Hindlimb muscle (tissue), 1 donor: ENCODE measurements around the gene POM121. TPM values are rescaled to one million over a fixed set of nuclear protein-coding genes. Genes with fewer than 3 reads are reported as not detected.
"Not testable (repeated sequence)": the region's sequence is repeated elsewhere in the genome, so short reads cannot be mapped to it uniquely, and the experiment has no call there.

Experiments used
- DNase-seq: peaks from one replicate; pipeline ENCODE4 v3.0.0-alpha.2; 2013
- polyA plus RNA-seq: library from polyadenylated mRNA; unstranded; fragments of 120-200 nt; gene quantifications from one replicate; pipeline ENCODE4 v1.2.1, GENCODE V29; 2013; ENCODE audit not compliant: insufficient read length

The POM121 gene
- polyA plus RNA-seq, 1 donor, result 36.9 TPM

DNA sequence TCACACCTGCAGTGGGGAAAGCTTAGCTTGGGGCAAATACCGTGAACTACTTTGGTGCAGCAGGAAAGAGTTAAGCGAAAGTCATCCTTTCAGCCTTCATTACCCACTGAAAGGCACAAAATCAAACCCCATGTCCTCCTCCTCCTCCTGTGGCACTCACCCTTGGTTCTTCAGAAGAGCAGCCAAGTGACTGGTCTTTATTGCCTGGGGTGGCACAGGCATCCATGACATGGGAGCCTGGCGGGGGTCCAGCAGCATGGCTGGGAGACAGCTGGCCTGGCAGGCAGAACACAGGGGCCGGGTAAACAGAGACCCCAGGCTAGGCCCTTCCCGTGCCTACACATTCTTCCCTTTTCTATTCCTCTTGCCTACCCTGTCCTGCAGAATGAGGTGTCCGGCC lies 24.8 kb downstream of the POM121 start:
- DNase-seq, result peak; percentile 22

DNA sequence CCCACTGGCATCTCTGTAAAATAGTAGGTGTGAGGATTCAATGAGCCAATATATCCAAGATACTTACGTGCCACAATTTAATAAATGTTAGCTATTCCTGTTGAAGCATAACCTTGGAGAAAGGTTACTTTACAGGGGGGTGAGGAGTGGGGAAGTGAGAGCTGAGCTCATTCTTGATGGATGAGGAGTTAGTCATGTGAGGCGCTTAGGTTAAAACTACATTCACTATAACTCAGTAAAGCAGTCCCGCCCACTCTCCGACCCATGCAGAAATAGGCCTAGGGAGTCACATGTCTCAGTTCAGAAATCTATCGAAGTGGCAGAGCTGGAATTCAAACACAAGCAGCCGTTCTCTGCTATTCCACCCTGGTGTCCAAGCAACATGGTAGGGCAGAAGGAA lies 25.5 kb downstream of the POM121 start:
- not testable (repeated sequence) for DNase-seq

DNA sequence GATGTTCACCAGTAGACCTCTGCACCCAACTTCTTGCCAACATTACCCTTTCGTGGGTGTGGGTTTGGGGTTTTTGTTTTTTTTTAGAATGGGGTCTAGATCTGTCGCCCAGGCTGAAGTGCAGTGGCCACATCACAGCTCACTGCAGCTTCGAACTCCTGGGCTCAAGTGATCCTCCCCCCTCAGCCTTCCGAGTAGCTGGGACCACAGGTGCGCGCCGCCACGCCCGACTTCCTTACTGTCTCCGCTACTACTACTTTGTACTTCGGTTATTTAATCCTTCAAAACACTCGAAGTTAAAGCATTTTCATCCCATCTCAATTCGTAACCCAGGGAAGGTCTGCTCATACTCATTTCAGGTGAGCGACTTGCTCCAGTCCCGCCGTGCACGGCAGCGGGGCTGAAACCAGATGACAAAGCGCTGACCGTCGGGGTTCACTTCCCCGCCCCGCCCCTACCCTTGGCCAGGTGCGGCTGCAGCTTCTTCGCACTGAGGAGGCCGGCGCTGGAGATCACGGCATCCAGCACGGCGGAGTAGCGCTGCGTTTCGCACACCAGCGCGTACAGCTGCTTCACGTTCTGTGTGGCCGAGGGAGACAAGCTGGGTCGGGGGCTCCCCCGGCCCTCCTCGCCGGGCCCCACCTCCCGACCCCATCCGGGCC lies 29.1 kb downstream of the POM121 start:
- not testable (repeated sequence) for DNase-seq

DNA sequence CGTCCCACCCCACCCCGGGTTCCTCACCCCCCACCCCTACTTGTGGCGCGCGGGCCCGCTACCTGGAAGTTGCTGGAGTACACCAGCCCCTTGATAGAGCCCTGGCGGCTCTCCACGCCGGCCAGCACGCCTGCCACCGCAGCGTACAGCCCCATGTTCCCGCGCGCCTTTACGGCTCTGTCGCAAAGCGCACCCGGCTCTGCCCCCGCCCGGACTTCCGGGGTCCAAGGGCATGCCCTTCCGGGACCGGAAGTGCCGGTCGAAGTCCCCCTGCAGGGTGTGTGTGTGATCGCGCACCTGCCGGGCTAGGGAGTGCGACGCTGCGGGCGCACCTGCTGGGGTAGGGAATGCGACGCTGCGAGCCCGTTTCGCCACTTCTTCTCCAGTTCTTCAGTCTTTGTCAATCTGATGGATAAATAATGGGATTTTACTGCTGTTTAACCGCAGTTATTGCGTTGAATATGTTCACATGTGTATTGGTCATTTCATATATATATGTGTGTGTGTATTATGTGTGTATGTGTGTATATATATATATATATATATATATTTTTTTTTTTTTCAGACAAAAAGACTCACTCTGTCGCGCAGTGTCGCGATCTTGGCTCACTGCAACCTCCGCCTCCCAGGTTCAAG lies 29.8 kb downstream of the POM121 start:
- not testable (repeated sequence) for DNase-seq

DNA sequence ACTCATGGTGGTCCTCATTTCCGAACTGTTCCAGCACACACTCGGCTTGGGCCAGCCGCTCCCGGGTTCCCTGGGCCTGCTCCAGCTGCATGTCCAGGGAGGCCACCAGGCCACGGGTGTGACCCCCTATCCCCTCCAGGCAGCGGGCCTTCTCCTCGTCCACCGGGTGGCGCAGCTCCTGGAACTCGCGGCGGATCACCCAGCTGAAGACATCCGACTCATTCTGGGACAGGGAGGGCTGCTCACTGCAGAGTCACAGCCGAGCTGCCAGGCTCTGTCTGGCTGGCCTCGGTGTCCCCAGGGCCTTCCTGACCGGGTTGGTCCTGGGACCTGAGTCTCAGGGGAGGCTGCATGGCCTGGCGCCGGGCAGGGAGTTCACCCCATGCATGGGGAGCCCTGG lies 35.1 kb downstream of the POM121 start:
- not testable (repeated sequence) for DNase-seq

DNA sequence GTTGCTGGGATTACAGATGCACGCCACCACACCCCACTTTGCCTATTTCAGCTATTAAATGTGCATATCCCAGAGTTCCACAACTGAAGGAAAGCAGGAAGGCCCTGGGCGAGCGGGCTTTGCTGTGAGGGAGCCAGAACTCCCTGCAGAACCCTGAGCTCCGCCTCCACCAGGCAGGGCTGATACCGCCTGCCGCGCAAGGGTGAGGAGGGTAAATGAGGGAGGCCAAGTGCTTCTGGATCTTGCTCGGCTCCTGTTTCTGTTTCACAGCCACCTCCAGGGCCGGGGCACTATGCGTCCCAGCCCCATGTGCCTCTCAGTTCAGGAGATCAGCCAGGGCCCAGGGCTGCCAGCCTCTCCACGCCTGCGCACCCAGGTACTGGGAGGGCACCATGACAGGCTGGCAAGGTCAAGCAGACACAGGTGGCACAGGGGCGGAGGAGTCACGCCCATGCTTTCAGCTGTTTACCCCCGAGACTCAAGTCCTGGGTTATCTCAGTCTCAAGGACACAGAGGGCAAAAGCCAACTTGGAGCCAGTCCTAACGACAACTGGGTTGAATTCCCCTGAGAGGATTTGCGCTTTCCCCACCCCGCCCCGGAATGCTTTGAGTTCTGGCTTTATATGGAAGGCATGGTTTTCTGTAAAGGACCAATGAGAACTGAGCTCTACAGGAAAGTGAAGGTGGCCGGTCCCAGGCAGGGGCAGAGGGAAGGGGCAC lies 35.9 kb downstream of the POM121 start:
- DNase-seq, result not testable (repeated sequence)

DNA sequence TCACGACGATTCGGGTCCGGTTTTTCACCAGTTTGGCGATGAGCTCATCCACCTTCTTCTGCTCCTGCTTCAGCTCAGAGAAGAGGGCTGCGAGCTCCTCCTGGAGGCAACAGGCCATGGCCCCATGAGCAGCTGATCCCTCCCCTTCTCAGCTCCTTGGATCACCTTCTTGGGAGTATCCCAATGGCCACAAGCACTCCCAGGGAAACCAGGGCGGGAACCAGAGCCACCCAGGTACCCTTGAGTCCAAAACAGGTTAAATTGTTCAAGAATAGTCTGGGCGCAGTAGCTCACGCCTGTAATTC lies 36.4 kb downstream of the POM121 start:
- DNase-seq, result not testable (repeated sequence)

DNA sequence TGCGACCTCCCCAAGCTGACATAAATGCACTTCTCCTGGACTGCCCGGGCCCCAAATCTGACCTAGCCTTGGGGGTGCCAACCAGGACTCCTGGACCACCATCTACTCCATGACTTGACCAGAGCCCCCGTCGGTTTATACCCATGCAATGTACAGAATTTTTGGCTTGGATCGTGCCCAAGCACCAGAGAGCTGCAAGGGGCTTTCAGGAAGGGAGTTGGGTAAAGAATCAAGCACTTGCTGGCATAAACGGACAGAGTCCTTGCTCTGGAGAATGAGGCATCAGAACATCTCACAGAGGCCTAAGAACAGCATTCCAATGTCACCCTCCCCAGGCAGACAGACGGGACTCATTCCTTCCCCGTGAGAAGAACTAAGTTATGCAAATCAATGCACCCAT lies 38.2 kb downstream of the POM121 start:
- DNase-seq, result not testable (repeated sequence)

DNA sequence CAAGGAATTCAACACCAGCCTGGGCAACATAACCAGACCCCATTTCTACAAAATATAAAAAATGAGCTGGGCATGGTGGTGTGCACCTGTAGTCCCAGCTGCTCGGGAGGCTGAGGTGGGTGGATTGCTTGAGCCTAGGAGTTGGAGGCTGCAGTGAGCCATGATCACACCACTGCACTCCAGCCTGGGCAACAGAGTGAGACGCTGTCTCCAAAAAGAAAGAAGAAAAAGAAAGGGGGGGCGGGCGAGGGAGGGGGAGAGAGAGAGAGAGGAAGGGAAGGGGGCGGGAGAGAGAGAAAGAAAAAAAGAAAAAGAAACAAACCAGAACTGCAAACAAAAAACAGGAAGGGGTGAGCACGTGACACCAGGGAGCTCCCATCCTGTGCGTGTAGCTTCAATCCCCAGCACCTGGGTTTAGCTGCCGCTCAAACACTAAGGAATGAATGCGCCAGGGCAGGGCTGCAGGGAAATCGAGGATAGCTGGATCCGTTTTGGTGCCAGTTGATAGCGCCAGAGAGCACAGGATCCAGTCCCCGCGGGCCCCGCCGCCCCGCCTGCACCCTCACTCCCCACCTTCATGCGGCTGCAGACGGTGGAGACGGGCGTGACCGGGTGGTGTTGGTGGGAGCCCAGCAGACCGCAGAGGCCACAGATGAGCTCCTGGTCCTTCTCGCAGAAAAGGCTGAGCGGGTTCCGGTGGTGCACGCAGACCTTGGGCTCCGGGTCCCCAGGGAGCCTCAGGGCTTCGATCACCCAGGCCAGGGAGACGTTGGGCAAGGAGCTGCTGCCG lies 40.5 kb downstream of the POM121 start:
- not testable (repeated sequence) for DNase-seq

DNA sequence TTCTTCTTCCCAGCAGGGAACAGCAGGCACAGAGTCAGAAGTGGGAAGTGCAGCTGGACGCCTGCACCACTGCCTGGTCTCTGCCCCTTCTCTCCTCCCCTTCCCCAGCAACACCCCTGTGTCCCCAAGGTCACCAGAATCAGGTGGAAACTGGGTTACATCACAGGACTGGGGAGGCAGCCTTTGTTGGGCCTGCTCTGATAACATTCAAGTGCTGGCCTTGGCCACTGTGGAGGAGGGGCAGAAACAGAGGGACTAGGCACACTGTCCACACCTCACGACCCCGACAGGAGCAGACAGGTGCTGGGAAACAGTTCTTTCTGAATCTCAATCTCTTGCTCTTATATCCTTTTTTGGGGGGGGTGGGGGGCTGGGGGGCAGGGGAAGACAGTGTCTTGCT lies 42.0 kb downstream of the POM121 start:
- not testable (repeated sequence) for DNase-seq

DNA sequence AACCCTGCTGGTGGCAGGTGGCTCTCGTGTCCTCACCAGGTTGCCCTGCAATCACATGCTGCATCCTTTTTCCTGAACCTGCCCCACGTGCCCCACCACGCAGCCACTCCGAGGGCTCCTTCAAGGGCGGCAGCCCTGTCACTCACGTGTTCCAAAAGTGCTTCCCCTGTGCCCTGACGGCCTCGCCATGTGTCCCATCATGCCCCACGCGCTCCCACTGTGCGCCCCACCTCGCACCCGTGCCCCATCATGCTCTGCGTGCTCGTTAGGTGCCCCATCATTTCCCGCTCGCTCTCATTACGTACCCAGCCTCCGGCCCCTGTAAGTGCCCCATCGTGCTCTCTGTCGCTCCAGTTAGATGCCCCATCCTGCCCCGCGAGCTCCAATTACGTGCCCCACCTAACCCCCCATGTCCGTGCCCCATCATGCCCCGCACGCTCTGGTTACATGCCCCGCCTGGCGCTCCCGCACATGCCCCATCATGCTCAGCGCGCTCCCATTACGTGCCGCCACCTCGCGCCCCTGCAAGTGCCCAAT lies 44.2 kb downstream of the POM121 start, which contains the start of gene TRIM74:
Gene TRIM74, minus strand, starts transcription at position 487 of the 537 bp plus-strand sequence. CDS start 3,309 bp downstream, outside the sequence.
- not testable (repeated sequence) for DNase-seq

DNA sequence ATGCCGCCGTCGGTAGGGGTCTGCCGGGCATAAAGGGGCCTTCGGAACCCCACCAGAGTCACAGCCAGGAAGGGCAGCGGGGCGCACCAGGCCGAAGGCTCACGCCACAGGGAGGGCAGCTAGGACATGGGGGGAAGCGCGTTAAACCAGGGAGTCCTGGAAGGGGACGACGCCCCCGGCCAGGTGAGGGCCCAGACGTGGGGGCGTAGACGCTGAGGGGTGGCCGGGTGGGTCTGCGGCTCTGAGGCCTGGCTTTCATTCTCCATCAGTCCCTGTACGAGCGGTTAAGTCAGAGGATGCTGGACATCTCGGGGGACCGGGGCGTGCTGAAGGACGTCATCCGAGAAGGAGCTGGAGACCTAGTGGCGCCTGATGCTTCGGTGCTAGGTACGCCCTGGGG lies 44.8 kb downstream of the POM121 start:
- not testable (repeated sequence) for DNase-seq

DNA sequence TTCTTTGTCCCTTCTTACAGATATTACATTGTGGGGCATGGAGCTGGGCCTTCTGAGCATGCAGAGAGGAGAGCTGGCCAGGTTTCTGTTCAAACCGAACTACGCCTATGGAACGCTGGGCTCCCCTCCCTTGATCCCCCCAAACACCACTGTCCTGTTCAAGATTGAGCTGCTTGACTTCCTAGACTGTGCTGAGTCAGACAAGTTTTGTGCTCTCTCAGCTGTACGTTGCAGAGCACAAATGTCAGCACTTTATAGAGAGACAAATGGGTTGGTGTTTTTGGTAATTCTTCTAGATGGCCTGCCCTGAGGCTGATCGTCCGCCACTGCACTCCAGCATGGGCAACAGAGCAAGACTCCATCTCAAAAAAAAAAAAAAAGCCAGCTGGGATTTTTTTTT lies 46.6 kb downstream of the POM121 start:
- DNase-seq, result not testable (repeated sequence)

DNA sequence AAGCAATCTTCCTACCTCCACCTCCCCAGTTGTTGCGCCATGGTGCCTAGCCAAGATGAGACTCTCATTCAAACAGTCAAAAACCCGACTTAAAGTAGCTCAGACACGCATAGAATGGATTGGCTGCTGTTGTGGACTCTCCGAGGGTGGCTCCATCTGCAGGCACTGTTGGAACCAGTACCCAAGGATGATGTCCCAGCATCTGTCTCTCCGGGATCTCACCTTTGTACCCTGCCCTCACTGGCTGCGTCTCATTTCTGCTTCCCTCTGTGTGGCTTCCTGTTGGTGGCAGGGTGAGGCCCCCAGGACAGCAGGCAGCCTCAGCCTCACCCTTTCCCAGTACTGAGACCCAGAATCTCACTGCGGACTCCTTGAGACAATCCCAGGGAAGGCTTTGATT lies 49.9 kb downstream of the POM121 start:
- not testable (repeated sequence) for DNase-seq

DNA sequence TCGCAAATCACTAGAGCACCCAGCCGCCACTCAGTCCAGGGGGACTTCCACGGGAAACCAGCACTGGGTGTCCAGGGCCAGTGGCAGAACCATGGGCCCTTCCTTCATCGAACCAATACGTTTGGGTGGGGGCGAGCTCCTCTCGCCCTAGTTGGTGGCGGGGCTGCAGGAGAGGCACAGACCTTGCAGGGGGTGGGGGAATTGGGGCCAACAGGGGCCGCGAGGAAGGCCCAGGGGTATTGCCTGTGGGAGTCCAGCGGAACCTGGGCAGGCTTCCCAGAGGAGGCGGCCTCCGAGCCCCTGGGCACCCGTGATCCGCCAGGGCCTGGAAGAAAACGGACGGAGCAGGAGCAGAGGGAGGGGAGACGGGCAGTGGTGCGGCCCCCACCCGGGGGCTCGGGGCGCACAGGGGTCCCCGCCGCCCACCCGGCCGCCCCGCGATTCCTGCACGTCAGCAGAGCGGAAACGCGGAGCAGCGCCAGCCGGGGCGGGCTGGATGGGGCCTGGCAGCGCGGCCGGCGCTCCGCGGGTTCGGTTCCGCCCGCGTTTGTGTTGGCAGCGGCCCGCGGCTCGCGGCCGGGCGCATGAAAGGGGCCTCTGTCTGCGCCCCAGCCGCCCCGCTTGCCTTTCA lies 50.9 kb downstream of the POM121 start:
- DNase-seq, result not testable (repeated sequence)

DNA sequence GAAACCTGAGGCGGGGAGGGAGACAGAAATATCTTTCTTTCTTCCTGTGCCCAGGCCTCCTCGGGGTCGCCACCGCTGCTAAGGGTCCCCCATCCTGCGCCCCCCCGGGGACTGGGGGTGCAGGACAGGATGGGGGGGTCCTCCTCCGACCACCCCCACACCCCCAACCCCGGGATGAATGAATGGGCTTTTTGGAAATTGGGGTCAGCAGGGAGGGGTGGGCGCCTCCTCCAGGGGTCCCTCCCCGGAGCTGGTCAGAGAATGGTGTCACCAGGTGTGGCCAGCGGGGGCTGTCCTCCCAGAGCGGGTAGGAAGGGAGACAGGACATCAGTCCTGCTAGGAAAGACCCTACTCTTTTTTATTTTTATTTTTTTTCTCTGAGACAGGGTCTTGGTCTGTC lies 51.5 kb downstream of the POM121 start:
- DNase-seq, result not testable (repeated sequence)

DNA sequence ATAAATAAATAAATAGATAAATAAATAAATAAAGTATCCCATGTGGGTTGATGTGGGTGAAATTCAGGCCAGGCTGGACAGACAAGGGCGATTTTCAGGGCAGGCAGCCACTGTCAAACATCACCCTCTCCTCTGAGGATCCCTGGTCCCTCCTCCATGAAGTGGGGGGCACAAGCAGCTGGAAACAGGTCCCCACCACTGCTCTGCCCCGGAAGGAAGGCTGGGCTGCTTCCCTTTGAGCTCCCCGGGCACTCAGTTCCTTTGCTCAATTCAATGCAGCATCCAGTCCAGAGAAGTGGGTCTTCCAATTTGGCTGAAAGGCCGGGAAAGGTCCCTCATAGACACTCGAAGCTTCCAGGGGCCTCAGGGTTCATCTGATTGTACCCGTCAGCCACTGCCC lies 55.5 kb downstream of the POM121 start:
- not testable (repeated sequence) for DNase-seq

DNA sequence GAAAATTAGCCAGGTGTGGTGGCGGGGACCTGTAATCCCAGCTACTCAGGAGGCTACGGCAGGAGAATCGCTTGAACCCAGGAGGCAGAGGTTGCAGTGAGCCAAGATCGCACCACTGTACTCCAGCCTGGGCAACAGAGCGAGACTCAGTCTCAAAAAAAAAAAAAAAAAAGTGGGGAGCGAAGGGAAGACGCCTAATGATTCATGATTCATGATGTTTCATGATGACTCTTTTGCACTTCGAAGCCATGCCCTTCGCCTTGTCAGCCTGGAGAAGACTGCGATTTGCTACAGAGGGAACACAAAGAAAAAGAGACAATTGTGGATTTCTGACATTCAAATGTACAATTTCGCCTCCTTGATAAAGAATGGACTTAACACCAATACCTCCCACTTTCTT lies 57.2 kb downstream of the POM121 start:
- DNase-seq, result not testable (repeated sequence)

DNA sequence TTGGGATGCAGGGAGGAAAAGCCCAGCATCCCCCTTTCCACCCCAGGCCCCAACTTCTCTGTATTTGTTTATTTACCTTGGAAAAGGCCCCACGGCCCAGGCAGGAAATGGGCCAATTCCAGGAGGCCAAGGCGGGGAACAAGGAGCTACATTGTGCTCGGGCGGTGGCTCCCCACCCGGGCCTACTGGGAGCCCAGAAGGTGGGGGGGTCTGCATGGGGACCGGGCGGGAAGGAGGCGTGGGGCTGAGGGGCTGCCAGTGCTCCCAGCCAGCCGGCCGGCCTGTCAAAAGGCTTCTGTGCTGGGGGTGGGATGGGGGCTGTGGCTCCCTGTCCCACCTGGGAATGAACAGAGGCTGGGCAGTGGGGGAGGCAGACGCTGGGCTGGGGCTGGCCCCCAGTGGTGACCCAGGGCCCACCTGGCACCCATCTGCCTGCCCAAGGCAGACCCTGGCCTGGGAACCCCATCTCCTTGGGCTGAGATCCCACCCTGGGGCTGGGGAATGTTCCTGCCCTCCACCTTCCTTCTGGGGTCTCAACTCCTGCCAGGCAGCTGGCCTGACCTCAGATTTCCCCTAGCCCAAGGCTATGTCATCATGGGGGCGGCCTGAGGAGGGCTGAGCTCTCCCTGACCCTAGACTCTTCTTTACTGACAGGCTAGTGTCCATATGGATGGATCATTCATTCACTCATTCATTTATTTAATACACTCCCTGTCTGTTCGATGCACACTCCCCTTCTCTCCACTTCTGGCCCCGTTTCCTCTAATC lies 65.4 kb downstream of the POM121 start:
- not testable (repeated sequence) for DNase-seq

DNA sequence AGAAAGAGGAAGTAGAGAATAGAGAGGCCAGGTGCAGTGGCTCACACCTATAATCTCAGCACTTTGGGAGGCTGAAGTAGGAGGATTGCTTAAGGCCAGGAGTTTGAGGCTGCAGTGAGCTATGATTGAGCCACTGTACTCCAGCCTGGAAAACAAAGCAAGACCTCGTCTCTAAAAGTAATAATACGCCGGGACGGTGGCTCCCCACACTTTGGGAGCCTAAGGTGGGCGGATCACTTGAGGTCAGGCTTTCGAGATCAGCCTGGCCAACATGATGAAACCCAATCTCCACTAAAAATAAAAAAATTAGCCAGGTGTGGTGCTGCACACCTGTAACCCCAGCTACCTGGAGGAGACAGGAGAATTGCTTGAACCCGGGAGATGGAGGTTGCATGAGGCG lies 70.6 kb downstream of the POM121 start:
- DNase-seq, result not testable (repeated sequence)

DNA sequence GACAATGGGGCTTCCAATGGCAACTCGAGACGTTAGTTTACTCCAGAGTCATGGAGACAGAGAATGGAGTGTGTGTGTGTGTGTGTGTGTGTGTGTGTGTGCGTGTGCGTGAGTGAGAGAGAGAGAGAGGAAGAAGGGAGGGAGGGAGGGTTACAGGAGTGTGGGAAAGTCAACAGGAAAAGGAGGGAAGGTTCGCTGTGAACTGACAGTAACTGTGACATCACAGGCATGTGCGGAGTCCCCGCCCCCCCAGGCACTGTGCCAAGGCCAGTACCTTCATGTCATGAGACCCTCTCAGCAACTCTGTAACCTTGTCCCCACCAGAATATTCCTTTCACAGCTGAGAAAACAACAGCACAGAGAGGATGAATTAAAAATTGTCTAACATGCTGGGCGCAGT lies 72.6 kb downstream of the POM121 start:
- DNase-seq, result not testable (repeated sequence)
